Measurements from ENCODE around the gene SLC12A8.

GRCh38 chr3:125129512-125129997, 83.0 kb downstream of the SLC12A8 start:
- TF ChIP-seq CTCF (conservative IDR thresholded peaks at IDR 0.05) (no peak), EZH2 (IDR thresholded peaks at IDR 0.05; ENCODE audit: low read depth) (no peak)

All from PC-9 (cell line).